IMR-90 (cell line): ENCODE measurements around the gene SUSD6. TPM values are rescaled to one million over a fixed set of nuclear protein-coding genes. Genes with fewer than 3 reads are reported as not detected.

Experiments used
- ATAC-seq: fragments of 200-7000 bp; cut with Tn5 transposase; 2 replicates; pipeline ENCODE4 v1.9.1; 2020; ENCODE audit warnings: low read depth, mild to moderate bottlenecking, moderate library complexity
- BruUV-seq: library from RNA; stranded (reverse); fragments of 400-500 nt; replicated peaks from 2 replicates; lab custom pipeline; 2021; lab: Mats Ljungman, UMichigan
- CTCF ChIA-PET: fragments of 300-600 bp; formaldehyde crosslinking; extraction: SDS; loops from one replicate; lab custom pipeline; 2021; ENCODE audit warnings: antibody characterized with exemption; lab: Yijun Ruan, JAX
- POLR2A ChIA-PET: fragments of 300-600 bp; sonication (Branson Sonifier 250); formaldehyde crosslinking; loops from one replicate; lab custom pipeline; 2022; ENCODE audit warnings: antibody characterized with exemption; ENCODE audit not compliant: unreplicated experiment; lab: Charles Lee
- DNase-seq: peaks from one replicate; pipeline ENCODE4 v3.0.0; 2013
- H2AFZ ChIP-seq: replicated peaks from 2 replicates; pipeline ENCODE3; 2013; ENCODE audit warnings: low read length, mild to moderate bottlenecking; ENCODE audit not compliant: poor library complexity
- H2AK5ac ChIP-seq: 2 replicates; pipeline ENCODE4 v1.6.1; 2013; ENCODE audit warnings: low read depth, low read length, inconsistent platforms
- H2AK9ac ChIP-seq: replicated peaks from 2 replicates; pipeline ENCODE3; 2013; ENCODE audit warnings: mild to moderate bottlenecking, low read depth, low read length, moderate library complexity; ENCODE audit not compliant: poor library complexity
- H2BK120ac ChIP-seq: 2 replicates; pipeline ENCODE4 v1.6.1; 2013; ENCODE audit warnings: low read depth, low read length, inconsistent platforms
- H2BK15ac ChIP-seq: 3 replicates; pipeline ENCODE4 v1.6.1; 2013; ENCODE audit warnings: low read depth, low read length, inconsistent platforms
- H2BK20ac ChIP-seq: 2 replicates; pipeline ENCODE4 v1.6.1; 2013; ENCODE audit warnings: low read depth, mild to moderate bottlenecking, inconsistent platforms, low read length, moderate library complexity
- H2BK5ac ChIP-seq: 2 replicates; pipeline ENCODE4 v1.6.1; 2013; ENCODE audit warnings: mild to moderate bottlenecking, low read depth, low read length, inconsistent platforms; ENCODE audit not compliant: poor library complexity, severe bottlenecking
- H3K14ac ChIP-seq: replicated peaks from 2 replicates; pipeline ENCODE4 v1.6.1; 2013; ENCODE audit warnings: low read depth, low read length, inconsistent platforms
- H3K18ac ChIP-seq: 2 replicates; pipeline ENCODE4 v1.6.1; 2013; ENCODE audit warnings: low read depth, low read length, control low read depth
- H3K23ac ChIP-seq: 2 replicates; pipeline ENCODE4 v1.6.1; 2013; ENCODE audit warnings: low read depth, low read length, inconsistent platforms
- H3K27ac ChIP-seq: 2 replicates; pipeline ENCODE4 v1.5.1; 2013; ENCODE audit warnings: mild to moderate bottlenecking, control low read depth, low read length; ENCODE audit not compliant: insufficient read depth
- H3K27me3 ChIP-seq: 2 replicates; pipeline ENCODE4 v1.6.1; 2013; ENCODE audit warnings: low read length; ENCODE audit not compliant: control insufficient read depth, insufficient read depth
- H3K36me3 ChIP-seq: 2 replicates; pipeline ENCODE4 v1.6.1; 2013; ENCODE audit warnings: low read length, mixed read lengths; ENCODE audit not compliant: control insufficient read depth, insufficient read depth
- H3K4ac ChIP-seq: 2 replicates; pipeline ENCODE4 v1.6.1; 2013; ENCODE audit warnings: low read depth, low read length, inconsistent platforms
- H3K4me1 ChIP-seq: 2 replicates; pipeline ENCODE4 v1.6.1; 2013; ENCODE audit warnings: low read length, mixed read lengths; ENCODE audit not compliant: control insufficient read depth, insufficient read depth
- H3K4me2 ChIP-seq: 2 replicates; pipeline ENCODE4 v1.6.1; 2013; ENCODE audit warnings: low read depth, mild to moderate bottlenecking, control low read depth, low read length, moderate library complexity
- H3K4me3 ChIP-seq: 2 replicates; pipeline ENCODE4 v1.5.1; 2013; ENCODE audit warnings: low read depth, mild to moderate bottlenecking, control low read depth, low read length, moderate library complexity; ENCODE audit not compliant: insufficient read depth
- H3K56ac ChIP-seq: 2 replicates; pipeline ENCODE4 v1.6.1; 2013; ENCODE audit warnings: low read length, inconsistent platforms; ENCODE audit not compliant: insufficient read depth; ENCODE audit errors: extremely low read depth
- H3K79me1 ChIP-seq, 2 experiments: 2 replicates each; pipeline ENCODE4 v1.6.1; 2013; ENCODE audit warnings: low read length in 2 of 2, inconsistent platforms in 1 of 2, low read depth in 1 of 2
- H3K9ac ChIP-seq: 2 replicates; pipeline ENCODE4 v1.6.1; 2013; ENCODE audit warnings: low read depth, low read length, control low read depth
- H3K9me1 ChIP-seq: 2 replicates; pipeline ENCODE4 v1.6.1; 2013; ENCODE audit warnings: low read length, inconsistent platforms; ENCODE audit not compliant: insufficient read depth
- H3K9me3 ChIP-seq: 2 replicates; pipeline ENCODE4 v1.6.1; 2013; ENCODE audit warnings: low read length; ENCODE audit not compliant: control insufficient read depth, insufficient read depth
- H4K20me1 ChIP-seq: 2 replicates; pipeline ENCODE4 v1.6.1; 2013; ENCODE audit warnings: low read length, inconsistent platforms; ENCODE audit not compliant: insufficient read depth
- H4K5ac ChIP-seq: 2 replicates; pipeline ENCODE4 v1.6.1; 2013; ENCODE audit warnings: mild to moderate bottlenecking, low read depth, low read length, control low read depth
- H4K8ac ChIP-seq, 2 experiments: 2 replicates each; pipeline ENCODE4 v1.6.1; 2013; ENCODE audit warnings: low read depth in 2 of 2, low read length in 2 of 2, control low read depth in 1 of 2, inconsistent platforms in 1 of 2
- H4K91ac ChIP-seq: 2 replicates; pipeline ENCODE4 v1.6.1; 2013; ENCODE audit warnings: low read depth, low read length, inconsistent platforms; ENCODE audit not compliant: insufficient read depth
- BHLHE40 ChIP-seq: fragments of 150-350 bp; IDR thresholded peaks from 2 replicates; pipeline ENCODE4 v1.6.1; 2016; ENCODE audit warnings: mild to moderate bottlenecking, low read depth, low read length
- CEBPB ChIP-seq: IDR thresholded peaks from 2 replicates; pipeline ENCODE4 v1.6.1; 2012; ENCODE audit warnings: low read depth, low read length, improper control_type of control experiment
- CHD1 ChIP-seq: IDR thresholded peaks from 2 replicates; pipeline ENCODE4 v1.6.1; 2012; ENCODE audit warnings: low read depth, low read length, improper control_type of control experiment
- FOS ChIP-seq: fragments of 150-350 bp; IDR thresholded peaks from 2 replicates; pipeline ENCODE4 v1.6.1; 2016; ENCODE audit warnings: low read depth, low read length
- MAFK ChIP-seq: IDR thresholded peaks from 2 replicates; pipeline ENCODE4 v1.6.1; 2012; ENCODE audit warnings: low read depth, low read length, improper control_type of control experiment
- MAZ ChIP-seq: IDR thresholded peaks from 2 replicates; pipeline ENCODE4 v1.6.1; 2012; ENCODE audit warnings: low read depth, mild to moderate bottlenecking, low read length, improper control_type of control experiment, moderate library complexity, borderline replicate concordance
- MXI1 ChIP-seq: IDR thresholded peaks from 2 replicates; pipeline ENCODE4 v1.6.1; 2012; ENCODE audit warnings: low read depth, mild to moderate bottlenecking, low read length, moderate library complexity, borderline replicate concordance
- NFE2L2 ChIP-seq: fragments of 150-350 bp; IDR thresholded peaks from 2 replicates; pipeline ENCODE4 v1.6.1; 2016; ENCODE audit warnings: low read depth, mild to moderate bottlenecking, low read length
- POLR2A ChIP-seq: IDR thresholded peaks from 2 replicates; pipeline ENCODE4 v1.6.1; 2012; ENCODE audit warnings: mild to moderate bottlenecking, low read depth, low read length
- RAD21 ChIP-seq: IDR thresholded peaks from 2 replicates; pipeline ENCODE4 v1.6.1; 2012; ENCODE audit warnings: low read length, improper control_type of control experiment
- RCOR1 ChIP-seq: IDR thresholded peaks from 2 replicates; pipeline ENCODE4 v1.6.1; 2012; ENCODE audit warnings: mild to moderate bottlenecking, low read length, improper control_type of control experiment; ENCODE audit not compliant: insufficient replicate concordance
- RFX5 ChIP-seq: IDR thresholded peaks from 2 replicates; pipeline ENCODE4 v1.8.0; 2012; ENCODE audit warnings: low read depth, mild to moderate bottlenecking, low read length, moderate library complexity
- dilution Hi-C: fragments of 300-500 bp; cut with HindIII; formaldehyde crosslinking; loops from one replicate; pipeline ENCODE4 v1.14.3; 2018; ENCODE audit warnings: low sequenced_read_pairs; ENCODE audit not compliant: unreplicated experiment
- in situ Hi-C: fragments of 300-500 bp; cut with MboI; formaldehyde crosslinking; loops from 3 replicates; pipeline ENCODE4 v1.14.3; 2019; ENCODE audit warnings: low sequenced_read_pairs, inconsistent platforms, mixed read lengths
- intact Hi-C: fragments of 100-400 bp; cut with micrococcal nuclease; formaldehyde crosslinking; loops from 2 replicates; pipeline ENCODE4 v1.10.0; 2022
- polyA plus RNA-seq, 3 experiments: library from polyadenylated mRNA; depleted of rRNA; stranded (reverse); fragments of >200 nt; gene quantifications; 2 replicates each; pipeline ENCODE4 v1.2.3, GENCODE V29; 2012; ENCODE audit warnings: low replicate concordance in 1 of 3
- total RNA-seq: library from RNA; depleted of rRNA; stranded (reverse); fragments of >200 nt; gene quantifications from 2 replicates; pipeline ENCODE4 v1.2.3, GENCODE V29; 2012
- TF ChIP-seq, protein P1 (sequence below): fragments of 150-350 bp; IDR thresholded peaks from 2 replicates; pipeline ENCODE4 v1.6.1; 2017; ENCODE audit warnings: mild to moderate bottlenecking, antibody characterized with exemption, low read length, low read depth
- TF ChIP-seq, protein P2 (sequence below): fragments of 150-350 bp; IDR thresholded peaks from 2 replicates; pipeline ENCODE4 v1.6.1; 2016; ENCODE audit warnings: low read depth, mild to moderate bottlenecking, low read length, moderate library complexity, borderline replicate concordance
- TF ChIP-seq, protein P3 (sequence below): conservative IDR thresholded peaks from 2 replicates; pipeline ENCODE4 v1.5.1; 2012; ENCODE audit warnings: mild to moderate bottlenecking, low read depth, low read length, improper control_type of control experiment

SUSD6 gene
- total and polyA plus RNA-seq, 2 of the 4 experiments (the other 2 are of a cell fraction), result 2.3 to 10.1 TPM

DNA sequence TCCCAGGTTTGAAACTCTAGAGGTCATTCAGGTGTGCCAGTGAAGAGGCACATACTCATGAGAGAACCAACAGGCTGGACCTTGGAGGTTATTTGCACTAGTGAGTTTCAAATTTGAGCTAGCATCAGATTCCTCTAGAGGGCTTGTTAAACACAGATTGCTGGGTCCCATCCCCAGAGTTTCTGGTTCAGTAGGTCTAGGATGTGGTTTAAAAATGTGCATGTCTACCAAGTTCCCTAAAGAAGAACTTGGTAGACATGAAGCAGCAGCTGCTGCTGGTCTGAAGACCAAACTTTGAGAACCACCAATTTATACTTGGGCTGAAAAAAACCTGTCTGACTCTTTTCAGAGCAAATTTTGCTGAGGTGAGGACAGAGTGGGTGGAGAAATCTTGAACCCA, 61.7 kb downstream of the SUSD6 start:
- intact Hi-C loops, result no loop called here

More for the DNA sequence above, 61.7 kb downstream of the SUSD6 start:
- no peak overlapping the region for H3K18ac ChIP-seq
- H3K23ac ChIP-seq, result no peak overlapping the region
- H4K20me1 ChIP-seq, result peaks cover 39% of the 10 kb centered on the region
- H2BK15ac ChIP-seq, result no peak overlapping the region
- H3K56ac ChIP-seq, result no peak overlapping the region
- no peak overlapping the region for H2BK120ac ChIP-seq
- in situ Hi-C loops, result no loop called here
- no peaks in the 10 kb centered on the region for H3K9me3 ChIP-seq
- POLR2A ChIA-PET, result no interaction called here
- H4K8ac ChIP-seq, result no peak overlapping the region
- H2AFZ ChIP-seq, result no peak overlapping the region
- no peaks in the 10 kb centered on the region for H3K27me3 ChIP-seq
- dilution Hi-C loops, result no loop called here
- H3K9ac ChIP-seq, result no peak overlapping the region
- CTCF ChIA-PET, result no interaction called here
- peaks cover 2% of the 10 kb centered on the region for H3K4me1 ChIP-seq
- H3K4me2 ChIP-seq, result no peak overlapping the region
- no peak overlapping the region for H4K5ac ChIP-seq
- H3K4me3 ChIP-seq, result no peak overlapping the region
- no peak overlapping the region for H3K27ac ChIP-seq
- H2AK9ac ChIP-seq, result no peak overlapping the region
- H3K4ac ChIP-seq, result no peak overlapping the region
- no peak for TF ChIP-seq NFE2L2
- TF ChIP-seq POLR2A, result no peak
- TF ChIP-seq MAFK, result no peak
- TF ChIP-seq MXI1, result no peak
- TF ChIP-seq RFX5, result no peak
- no peak for TF ChIP-seq BHLHE40
- TF ChIP-seq MAZ, result no peak
- TF ChIP-seq, protein P1, sequence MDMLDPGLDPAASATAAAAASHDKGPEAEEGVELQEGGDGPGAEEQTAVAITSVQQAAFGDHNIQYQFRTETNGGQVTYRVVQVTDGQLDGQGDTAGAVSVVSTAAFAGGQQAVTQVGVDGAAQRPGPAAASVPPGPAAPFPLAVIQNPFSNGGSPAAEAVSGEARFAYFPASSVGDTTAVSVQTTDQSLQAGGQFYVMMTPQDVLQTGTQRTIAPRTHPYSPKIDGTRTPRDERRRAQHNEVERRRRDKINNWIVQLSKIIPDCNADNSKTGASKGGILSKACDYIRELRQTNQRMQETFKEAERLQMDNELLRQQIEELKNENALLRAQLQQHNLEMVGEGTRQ, result no peak
- TF ChIP-seq, protein P2, sequence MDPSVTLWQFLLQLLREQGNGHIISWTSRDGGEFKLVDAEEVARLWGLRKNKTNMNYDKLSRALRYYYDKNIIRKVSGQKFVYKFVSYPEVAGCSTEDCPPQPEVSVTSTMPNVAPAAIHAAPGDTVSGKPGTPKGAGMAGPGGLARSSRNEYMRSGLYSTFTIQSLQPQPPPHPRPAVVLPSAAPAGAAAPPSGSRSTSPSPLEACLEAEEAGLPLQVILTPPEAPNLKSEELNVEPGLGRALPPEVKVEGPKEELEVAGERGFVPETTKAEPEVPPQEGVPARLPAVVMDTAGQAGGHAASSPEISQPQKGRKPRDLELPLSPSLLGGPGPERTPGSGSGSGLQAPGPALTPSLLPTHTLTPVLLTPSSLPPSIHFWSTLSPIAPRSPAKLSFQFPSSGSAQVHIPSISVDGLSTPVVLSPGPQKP, result no peak
- no peak for TF ChIP-seq CEBPB
- TF ChIP-seq RCOR1, result no peak
- TF ChIP-seq, protein P3, sequence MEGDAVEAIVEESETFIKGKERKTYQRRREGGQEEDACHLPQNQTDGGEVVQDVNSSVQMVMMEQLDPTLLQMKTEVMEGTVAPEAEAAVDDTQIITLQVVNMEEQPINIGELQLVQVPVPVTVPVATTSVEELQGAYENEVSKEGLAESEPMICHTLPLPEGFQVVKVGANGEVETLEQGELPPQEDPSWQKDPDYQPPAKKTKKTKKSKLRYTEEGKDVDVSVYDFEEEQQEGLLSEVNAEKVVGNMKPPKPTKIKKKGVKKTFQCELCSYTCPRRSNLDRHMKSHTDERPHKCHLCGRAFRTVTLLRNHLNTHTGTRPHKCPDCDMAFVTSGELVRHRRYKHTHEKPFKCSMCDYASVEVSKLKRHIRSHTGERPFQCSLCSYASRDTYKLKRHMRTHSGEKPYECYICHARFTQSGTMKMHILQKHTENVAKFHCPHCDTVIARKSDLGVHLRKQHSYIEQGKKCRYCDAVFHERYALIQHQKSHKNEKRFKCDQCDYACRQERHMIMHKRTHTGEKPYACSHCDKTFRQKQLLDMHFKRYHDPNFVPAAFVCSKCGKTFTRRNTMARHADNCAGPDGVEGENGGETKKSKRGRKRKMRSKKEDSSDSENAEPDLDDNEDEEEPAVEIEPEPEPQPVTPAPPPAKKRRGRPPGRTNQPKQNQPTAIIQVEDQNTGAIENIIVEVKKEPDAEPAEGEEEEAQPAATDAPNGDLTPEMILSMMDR, result no peak
- no peak for TF ChIP-seq RAD21
- no peak for TF ChIP-seq CHD1
- TF ChIP-seq FOS, result no peak
- H3K14ac ChIP-seq, result no peak overlapping the region
- peaks cover 54 to 83% of the 10 kb centered on the region in 2 experiments for H3K79me1 ChIP-seq
- ATAC-seq, result no peak
- H2AK5ac ChIP-seq, result no peak overlapping the region
- H3K9me1 ChIP-seq, result peaks cover 22% of the 10 kb centered on the region
- H2BK20ac ChIP-seq, result no peak overlapping the region
- H2BK5ac ChIP-seq, result no peak overlapping the region
- no peak overlapping the region for H4K91ac ChIP-seq
- no TSS peak for BruUV-seq
- no peaks in the 10 kb centered on the region for H3K36me3 ChIP-seq
- DNase-seq, result no peak
